ENCODE results near the gene TP53I13.

The TP53I13 gene

DNA sequence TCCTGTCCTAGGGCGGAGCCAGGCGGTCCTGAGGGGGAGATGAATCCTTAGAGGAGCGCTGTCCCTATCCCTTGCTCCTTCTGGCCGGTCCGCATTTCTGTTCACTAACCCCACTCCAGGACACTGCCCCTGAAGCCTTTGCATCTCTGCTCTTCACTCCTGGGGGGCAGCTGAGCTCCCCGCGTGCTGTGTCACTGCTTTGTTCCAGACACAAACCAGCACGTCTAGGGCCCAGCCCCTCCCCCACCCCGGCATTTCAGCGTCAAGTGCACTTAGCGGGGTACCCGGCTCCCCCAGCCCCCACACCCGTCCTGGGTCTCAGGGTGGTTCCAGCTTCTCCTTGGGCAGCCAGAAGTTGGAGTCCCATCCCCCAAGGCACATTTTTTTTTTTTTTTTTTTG is 45.4 kb downstream of the TP53I13 start:
- no peak overlapping the region for H3K27ac ChIP-seq (ENCODE audit: low read depth, low read length, severe bottlenecking)
- peaks cover 21% of the 10 kb centered on the region for H3K4me1 ChIP-seq (ENCODE audit: control insufficient read depth, insufficient read depth, low read length, poor library complexity, severe bottlenecking)
- H3K9me3 ChIP-seq (ENCODE audit: control insufficient read depth, low read length): peaks cover 5% of the 10 kb centered on the region
- WGBS, 2 experiments (ENCODE audit: insufficient coverage in 2 of 2): 50 to 51% methylated on average over 9 to 11 of the region's 13 CpGs
- peaks cover 4% of the 10 kb centered on the region for H3K36me3 ChIP-seq (ENCODE audit: control insufficient read depth, insufficient read depth, low read length)
- no peak overlapping the region for H3K4me3 ChIP-seq (ENCODE audit: extremely low read depth, insufficient read depth, low read length, poor library complexity, severe bottlenecking)

DNA sequence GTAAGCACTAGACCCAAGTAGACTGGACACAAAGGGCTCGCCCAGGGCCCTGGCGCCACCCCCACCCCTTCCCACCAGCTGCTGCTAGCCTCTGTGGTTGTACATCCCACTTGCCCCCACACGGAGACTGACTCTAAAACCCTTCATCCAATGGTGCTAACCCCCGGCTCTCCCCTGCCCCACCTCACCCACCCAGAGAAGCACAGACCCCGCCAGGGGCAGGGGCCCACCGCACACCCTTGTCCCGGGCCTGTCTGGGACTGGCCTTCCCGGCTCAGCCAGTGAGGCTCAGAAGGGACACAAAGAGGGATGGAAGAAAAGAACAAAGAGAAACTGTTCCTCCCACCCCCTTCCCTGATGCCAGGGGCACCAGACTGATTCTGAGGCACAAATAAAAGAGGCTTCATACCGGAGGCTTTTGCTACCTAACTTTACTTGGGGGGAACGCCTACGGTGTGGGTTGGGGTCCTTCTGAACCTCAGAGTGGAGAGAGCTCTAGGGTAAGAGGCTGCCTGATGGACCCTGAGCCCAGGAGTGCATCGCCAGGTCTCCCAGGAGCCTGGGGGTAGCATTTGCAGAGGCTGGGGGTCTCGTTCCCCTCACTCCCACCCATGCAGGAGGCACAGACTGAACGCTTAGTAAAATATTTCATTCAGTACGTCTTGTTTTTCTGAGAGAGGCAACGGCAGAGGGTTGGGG is 46.0 kb downstream of the TP53I13 start:
- Histone ChIP-seq H3K4me1 (ENCODE audit: control insufficient read depth, insufficient read depth, low read length, poor library complexity, severe bottlenecking) (peaks cover 27% of the 10 kb centered on the region), H3K9me3 (ENCODE audit: control insufficient read depth, low read length) (peaks cover 5% of the 10 kb centered on the region), H3K36me3 (ENCODE audit: control insufficient read depth, insufficient read depth, low read length) (peaks cover 4% of the 10 kb centered on the region), H3K4me3 (ENCODE audit: extremely low read depth, insufficient read depth, low read length, poor library complexity, severe bottlenecking) (no peak overlapping the region), H3K27ac (ENCODE audit: low read depth, low read length, severe bottlenecking) (no peak overlapping the region)
- 84 to 96% methylated on average over 5 to 8 of the region's 16 CpGs for WGBS, 2 experiments (ENCODE audit: insufficient coverage in 2 of 2)

DNA sequence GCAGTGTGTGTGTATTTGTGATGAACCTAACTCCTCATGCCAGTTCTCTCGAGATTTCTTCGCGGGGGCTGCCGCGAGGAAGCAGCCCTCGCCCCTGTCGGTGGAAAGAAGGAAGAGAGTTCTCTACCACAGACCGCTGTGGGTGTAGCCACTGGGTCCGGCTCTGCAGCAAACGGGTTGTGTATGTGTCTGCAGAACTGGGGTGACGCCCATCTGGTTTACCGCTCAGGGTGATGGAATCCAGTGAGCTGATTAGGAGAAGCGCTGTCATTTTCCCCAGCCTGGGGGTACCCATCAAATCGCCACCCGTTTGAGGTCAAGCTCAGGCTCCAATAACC is 46.5 kb downstream of the TP53I13 start:
- H3K4me3 ChIP-seq (ENCODE audit: extremely low read depth, insufficient read depth, low read length, poor library complexity, severe bottlenecking): no peak overlapping the region
- WGBS, 2 experiments (ENCODE audit: insufficient coverage in 2 of 2): 74 to 77% methylated on average over 10 to 15 of the region's 15 CpGs
- no peak overlapping the region for H3K27ac ChIP-seq (ENCODE audit: low read depth, low read length, severe bottlenecking)

DNA sequence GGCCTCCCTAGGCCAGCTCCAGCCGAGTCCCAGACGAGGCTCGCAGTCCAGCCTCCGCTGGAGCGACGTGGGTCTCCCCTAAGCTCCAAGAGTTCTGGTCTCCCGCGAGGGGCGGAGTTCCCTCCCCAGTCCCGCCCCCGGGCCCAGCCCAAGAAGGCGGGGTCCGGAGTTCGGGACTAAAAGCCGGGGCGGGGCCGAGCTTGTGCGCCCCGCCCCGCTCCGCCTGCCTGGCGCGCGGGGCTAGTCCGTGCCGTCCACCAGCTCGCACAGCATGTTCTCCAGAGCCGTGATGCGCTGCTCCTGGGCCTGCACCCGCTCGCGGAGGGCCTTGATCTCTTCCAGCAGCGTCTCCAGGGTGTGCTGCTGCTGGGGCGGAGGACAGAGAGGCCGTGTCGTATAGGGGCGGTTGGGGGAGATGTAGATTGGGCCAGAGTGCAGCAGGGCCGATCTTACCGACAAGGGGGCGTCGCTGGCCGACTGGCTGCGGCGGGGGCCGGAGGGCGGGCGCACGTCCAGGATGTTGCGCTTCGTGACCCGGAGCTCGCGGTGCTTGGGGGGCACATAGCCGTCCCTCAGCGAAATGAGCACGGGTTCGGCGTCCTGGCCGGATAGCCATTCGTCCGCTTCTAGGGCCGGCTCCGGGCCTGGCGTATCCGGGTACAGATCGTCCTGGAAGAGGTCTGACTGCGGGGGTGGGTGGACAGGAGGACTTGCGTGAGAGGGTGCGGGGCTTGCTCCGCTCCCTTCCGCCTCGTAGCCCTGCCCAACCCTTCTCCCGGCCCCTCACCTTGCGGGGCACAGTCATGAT is 47.2 kb downstream of the TP53I13 start:
- H3K4me3 ChIP-seq (ENCODE audit: extremely low read depth, insufficient read depth, low read length, poor library complexity, severe bottlenecking): peak overlapping the region; percentile 36
- 5 to 7% methylated on average over 62 of the region's 74 CpGs for WGBS, 2 experiments (ENCODE audit: insufficient coverage in 2 of 2)
- H3K36me3 ChIP-seq (ENCODE audit: control insufficient read depth, insufficient read depth, low read length): peaks cover 4% of the 10 kb centered on the region
- H3K9me3 ChIP-seq (ENCODE audit: control insufficient read depth, low read length): peaks cover 5% of the 10 kb centered on the region
- H3K4me1 ChIP-seq (ENCODE audit: control insufficient read depth, insufficient read depth, low read length, poor library complexity, severe bottlenecking): peaks cover 31% of the 10 kb centered on the region
- no peak overlapping the region for H3K27ac ChIP-seq (ENCODE audit: low read depth, low read length, severe bottlenecking)

More for the DNA sequence above, 46.5 kb downstream of the TP53I13 start:
- H3K36me3 ChIP-seq (ENCODE audit: control insufficient read depth, insufficient read depth, low read length): peaks cover 4% of the 10 kb centered on the region
- peaks cover 31% of the 10 kb centered on the region for H3K4me1 ChIP-seq (ENCODE audit: control insufficient read depth, insufficient read depth, low read length, poor library complexity, severe bottlenecking)
- peaks cover 5% of the 10 kb centered on the region for H3K9me3 ChIP-seq (ENCODE audit: control insufficient read depth, low read length)

DNA sequence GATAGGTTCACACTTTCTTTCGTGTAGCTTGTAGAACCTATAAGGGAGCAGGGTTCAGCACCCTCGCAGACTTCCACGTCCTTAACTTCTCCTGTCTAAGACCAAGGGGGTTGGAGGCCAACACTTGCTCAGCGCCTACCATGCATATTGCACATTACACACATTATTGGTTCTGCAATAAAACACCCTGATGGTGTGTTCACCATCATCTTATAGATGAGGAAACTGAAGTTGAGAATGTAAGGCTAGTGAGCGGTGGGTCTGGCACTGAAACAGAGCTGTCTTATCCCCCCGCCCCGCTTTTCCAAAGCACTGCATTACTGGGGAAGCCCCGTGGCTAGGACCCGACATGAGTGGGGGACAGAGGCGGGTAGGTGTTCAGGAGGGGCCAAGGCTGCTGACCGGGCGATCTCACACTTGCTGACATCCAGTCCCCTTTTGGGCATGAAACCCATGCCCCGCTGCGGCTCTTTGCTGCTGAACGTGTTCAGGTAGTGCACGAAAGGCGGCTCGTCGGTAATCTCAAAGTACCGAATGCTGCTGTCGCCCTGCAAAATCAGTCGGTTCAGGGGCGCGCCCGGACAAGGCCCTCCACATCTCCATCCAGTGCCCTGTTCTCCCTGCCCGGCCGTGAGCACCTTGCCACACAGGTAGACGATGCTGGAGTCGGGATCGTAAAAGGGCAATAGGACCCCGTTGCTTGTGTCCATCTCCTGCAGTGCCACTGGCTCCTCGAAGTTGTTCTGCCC is 48.0 kb downstream of the TP53I13 start:
- 42 to 46% methylated on average over 26 to 31 of the region's 32 CpGs for WGBS, 2 experiments (ENCODE audit: insufficient coverage in 2 of 2)
- Histone ChIP-seq H3K4me1 (ENCODE audit: control insufficient read depth, insufficient read depth, low read length, poor library complexity, severe bottlenecking) (peaks cover 31% of the 10 kb centered on the region), H3K9me3 (ENCODE audit: control insufficient read depth, low read length) (peaks cover 5% of the 10 kb centered on the region), H3K36me3 (ENCODE audit: control insufficient read depth, insufficient read depth, low read length) (peaks cover 4% of the 10 kb centered on the region), H3K4me3 (ENCODE audit: extremely low read depth, insufficient read depth, low read length, poor library complexity, severe bottlenecking) (peak overlapping the region; percentile 36), H3K27ac (ENCODE audit: low read depth, low read length, severe bottlenecking) (no peak overlapping the region)

DNA sequence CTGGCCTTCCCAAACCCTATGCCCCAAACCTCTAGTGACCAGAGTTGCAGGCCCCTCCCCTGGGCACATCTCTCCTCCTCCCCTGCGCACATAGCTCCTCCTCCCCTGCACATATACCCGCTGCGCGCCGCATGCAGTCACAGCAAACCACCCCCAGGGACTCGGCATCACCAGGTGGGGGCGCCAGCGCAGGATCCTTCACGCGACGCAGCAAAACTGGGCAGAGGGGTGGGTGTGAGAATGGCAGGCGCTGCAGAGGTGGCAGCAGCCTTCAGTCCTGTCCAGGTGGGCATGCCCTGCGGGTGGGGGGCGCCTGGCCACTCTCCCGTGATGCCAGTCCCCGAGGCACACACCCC is 48.6 kb downstream of the TP53I13 start:
- H3K4me3 ChIP-seq (ENCODE audit: extremely low read depth, insufficient read depth, low read length, poor library complexity, severe bottlenecking): no peak overlapping the region
- peaks cover 31% of the 10 kb centered on the region for H3K4me1 ChIP-seq (ENCODE audit: control insufficient read depth, insufficient read depth, low read length, poor library complexity, severe bottlenecking)
- peaks cover 4% of the 10 kb centered on the region for H3K36me3 ChIP-seq (ENCODE audit: control insufficient read depth, insufficient read depth, low read length)
- H3K9me3 ChIP-seq (ENCODE audit: control insufficient read depth, low read length): peaks cover 5% of the 10 kb centered on the region
- no peak overlapping the region for H3K27ac ChIP-seq (ENCODE audit: low read depth, low read length, severe bottlenecking)
- WGBS, 2 experiments (ENCODE audit: insufficient coverage in 2 of 2): 6 to 11% methylated on average over 4 to 12 of the region's 16 CpGs

DNA sequence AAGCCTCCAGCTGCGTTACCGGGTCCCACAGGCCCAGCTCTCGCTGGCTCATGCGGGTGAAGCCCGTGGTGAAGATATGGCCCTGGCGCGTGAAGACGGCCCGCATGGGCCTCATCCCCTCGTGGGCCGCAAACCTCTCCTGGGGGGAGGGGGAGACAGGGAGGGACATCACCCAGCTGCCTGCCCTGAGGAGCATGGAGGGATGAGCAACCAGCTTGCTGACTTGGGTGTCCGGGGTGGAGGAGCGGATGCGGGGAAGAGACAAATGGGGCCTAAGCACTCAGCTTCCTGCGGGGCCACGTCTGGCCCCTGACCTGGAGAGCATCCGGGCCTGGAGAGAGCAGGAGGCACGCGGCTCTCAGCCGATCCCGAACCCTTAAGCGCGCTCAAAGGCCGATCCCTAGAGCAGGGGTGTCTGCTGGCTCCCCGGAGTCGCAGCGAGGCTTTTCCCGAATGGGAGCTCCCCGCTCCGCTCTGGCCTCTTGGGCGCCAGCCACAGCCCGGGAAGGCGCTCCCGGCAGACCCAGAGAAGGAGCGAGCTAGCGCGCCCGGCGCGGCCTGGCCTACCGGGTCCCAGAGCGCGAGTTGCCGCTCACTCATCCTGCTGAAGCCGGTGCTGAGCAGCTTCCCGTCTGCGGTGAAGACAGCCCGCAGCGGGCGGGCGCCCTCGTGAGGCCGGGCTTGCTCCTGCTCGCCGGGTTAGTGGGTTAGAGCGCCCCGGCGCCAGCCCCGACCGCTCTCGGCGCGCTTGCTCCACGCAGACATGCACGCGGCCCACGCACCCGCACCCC is 49.2 kb downstream of the TP53I13 start:
- Histone ChIP-seq H3K27ac (ENCODE audit: low read depth, low read length, severe bottlenecking) (no peak overlapping the region), H3K36me3 (ENCODE audit: control insufficient read depth, insufficient read depth, low read length) (peaks cover 4% of the 10 kb centered on the region), H3K9me3 (ENCODE audit: control insufficient read depth, low read length) (peaks cover 4% of the 10 kb centered on the region), H3K4me1 (ENCODE audit: control insufficient read depth, insufficient read depth, low read length, poor library complexity, severe bottlenecking) (peaks cover 31% of the 10 kb centered on the region), H3K4me3 (ENCODE audit: extremely low read depth, insufficient read depth, low read length, poor library complexity, severe bottlenecking) (peak overlapping the region; percentile 12)
- 16 to 20% methylated on average over 43 to 63 of the region's 68 CpGs for WGBS, 2 experiments (ENCODE audit: insufficient coverage in 2 of 2)

DNA sequence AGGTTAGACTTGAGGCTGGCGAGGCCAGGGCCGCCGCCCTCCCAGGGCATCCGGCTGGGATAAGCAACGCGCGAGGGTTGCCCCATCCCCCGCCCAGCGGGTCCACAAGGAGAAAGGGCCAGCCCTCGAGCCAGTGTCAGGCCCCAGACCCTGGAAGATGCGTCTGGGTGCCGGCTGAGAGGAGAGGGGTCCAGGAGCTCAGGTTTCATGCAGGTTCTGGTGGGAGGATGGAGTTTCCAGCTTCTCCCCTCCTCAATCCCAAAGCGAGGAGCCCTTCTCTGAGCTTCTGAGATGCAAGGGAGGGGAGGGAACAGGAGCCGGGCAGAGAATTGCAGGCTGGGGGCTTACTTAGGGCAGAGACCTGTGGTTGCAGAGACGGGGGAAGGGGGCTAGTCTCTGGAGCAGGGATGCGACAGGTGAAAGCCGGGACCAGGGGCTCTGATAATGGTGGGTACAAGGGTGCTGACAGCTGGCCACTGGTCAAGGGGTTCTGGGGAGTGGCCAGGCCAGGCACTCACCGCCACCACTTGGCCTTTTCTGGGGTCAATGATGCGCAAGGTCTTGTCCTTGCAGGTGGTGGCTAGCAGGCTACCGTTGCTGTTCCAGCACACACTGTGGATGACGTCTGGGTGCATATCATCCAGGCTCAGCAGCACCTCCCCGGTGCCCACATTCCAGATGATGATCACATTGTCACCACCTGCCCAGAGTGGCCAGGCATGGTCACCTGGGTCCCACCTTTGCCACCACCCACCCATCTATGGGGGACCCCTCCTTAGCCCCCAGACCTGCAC is 50.0 kb downstream of the TP53I13 start:
- no peak overlapping the region for H3K27ac ChIP-seq (ENCODE audit: low read depth, low read length, severe bottlenecking)
- peaks cover 31% of the 10 kb centered on the region for H3K4me1 ChIP-seq (ENCODE audit: control insufficient read depth, insufficient read depth, low read length, poor library complexity, severe bottlenecking)
- peak overlapping the region; percentile 12 for H3K4me3 ChIP-seq (ENCODE audit: extremely low read depth, insufficient read depth, low read length, poor library complexity, severe bottlenecking)
- WGBS, 2 experiments (ENCODE audit: insufficient coverage in 2 of 2): 53 to 74% methylated on average over 7 to 18 of the region's 22 CpGs
- no peaks in the 10 kb centered on the region for H3K36me3 ChIP-seq (ENCODE audit: control insufficient read depth, insufficient read depth, low read length)
- no peaks in the 10 kb centered on the region for H3K9me3 ChIP-seq (ENCODE audit: control insufficient read depth, low read length)

DNA sequence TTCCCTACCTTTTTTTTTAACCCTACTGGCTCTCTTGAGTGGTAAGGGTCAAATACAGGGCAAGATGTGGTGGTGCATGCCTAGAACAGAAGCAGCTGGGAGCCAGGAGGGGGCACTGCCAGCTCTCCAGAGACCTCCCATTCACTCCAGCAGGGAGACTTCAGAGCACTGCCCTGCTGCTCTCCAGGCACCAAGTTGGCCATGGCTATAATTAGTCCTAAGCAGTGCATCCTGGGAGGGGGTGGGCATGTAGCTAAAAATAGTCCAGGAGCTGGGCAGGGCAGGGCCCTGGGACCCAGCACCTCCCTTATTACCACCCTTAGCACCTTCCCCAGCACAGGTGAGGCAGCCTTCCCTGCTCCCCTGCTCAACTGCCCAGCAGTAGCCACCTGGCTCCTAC is 50.8 kb downstream of the TP53I13 start:
- Histone ChIP-seq H3K36me3 (ENCODE audit: control insufficient read depth, insufficient read depth, low read length) (no peaks in the 10 kb centered on the region), H3K27ac (ENCODE audit: low read depth, low read length, severe bottlenecking) (no peak overlapping the region), H3K4me1 (ENCODE audit: control insufficient read depth, insufficient read depth, low read length, poor library complexity, severe bottlenecking) (peaks cover 26% of the 10 kb centered on the region), H3K4me3 (ENCODE audit: extremely low read depth, insufficient read depth, low read length, poor library complexity, severe bottlenecking) (no peak overlapping the region), H3K9me3 (ENCODE audit: control insufficient read depth, low read length) (no peaks in the 10 kb centered on the region)

DNA sequence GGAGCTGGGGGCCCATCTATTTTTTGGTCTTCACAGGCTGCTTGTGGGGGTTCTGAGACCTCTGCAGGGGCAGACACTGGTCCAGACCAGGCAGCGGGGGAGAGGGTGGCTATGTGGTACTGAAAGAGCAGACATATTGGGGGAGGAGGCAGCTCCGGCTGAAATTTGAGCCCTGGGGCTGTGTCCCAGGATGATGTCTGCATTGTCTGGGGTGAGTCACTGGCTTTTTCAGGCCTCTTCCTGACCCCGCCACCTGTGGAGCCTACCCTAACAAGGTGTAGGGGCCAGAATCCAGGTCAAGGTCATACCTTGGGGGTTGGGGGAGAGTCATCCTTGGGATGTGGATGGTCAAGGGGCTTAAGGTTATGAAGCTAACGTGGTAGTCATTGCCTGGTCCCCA is 51.8 kb downstream of the TP53I13 start:
- Histone ChIP-seq H3K36me3 (ENCODE audit: control insufficient read depth, insufficient read depth, low read length) (no peaks in the 10 kb centered on the region), H3K27ac (ENCODE audit: low read depth, low read length, severe bottlenecking) (no peak overlapping the region), H3K4me1 (ENCODE audit: control insufficient read depth, insufficient read depth, low read length, poor library complexity, severe bottlenecking) (peaks cover 18% of the 10 kb centered on the region), H3K9me3 (ENCODE audit: control insufficient read depth, low read length) (no peaks in the 10 kb centered on the region), H3K4me3 (ENCODE audit: extremely low read depth, insufficient read depth, low read length, poor library complexity, severe bottlenecking) (no peak overlapping the region)
- WGBS, 2 experiments (ENCODE audit: insufficient coverage in 2 of 2): 73 to 75% methylated on average over 2 to 3 of the region's 4 CpGs
